Psoas muscle (tissue), 7 donors: ENCODE data around the gene ZNF620. TPM values are rescaled to one million over a fixed set of nuclear protein-coding genes. Genes with fewer than 3 reads are reported as not detected.

Experiments used
- polyA plus RNA-seq, 3 donors: library from polyadenylated mRNA; stranded (reverse); fragments of 200-250 nt; gene quantifications; one replicate each; pipeline ENCODE4 v1.2.3, GENCODE V29; 2013
- total RNA-seq, 4 donors: library from RNA; stranded (reverse); fragmentation: NEBNext Ultra II Directional in 2 of 4; extraction: Animal tissue kit (Norgen Biotek cat#: 25700) in 2 of 4; gene quantifications; one replicate each; pipeline versions ENCODE4 v1.2.1 to v1.2.4, GENCODE V29; 2021 to 2023
- donor health status: healthy with polysubstance abuse.
- donor health status: DM: no; HTN: no; CAD: no; lungs with moderate emphysema.
- donor health status: Bipolar disorder and iron deficiency.
- donor health status: healthy.
- donor health status: DM: no; HTN: no; CAD: no.
- donor health status: DM: no; HTN: no; CAD: no.
- donor health status: DM: yes; HTN: yes; CAD: no.

The ZNF620 gene
- total and polyA plus RNA-seq, 7 donors = 1.1 to 2.6 (median 2.0) TPM

Other genes starting within 250 kb of the ZNF620 start
- 10 to 100 TPM; 60.1 to 75.8 (median 66.8) TPM for gene EIF1B, start 196.3 kb upstream of the ZNF620 start, total RNA-seq
- 100 to 1,000 TPM in 2 of 3 donors, 10 to 100 TPM in 1; 86.1 to 205 (median 103) TPM for gene EIF1B, start 196.3 kb upstream of the ZNF620 start, polyA plus RNA-seq
- under 1 TPM; 0.27 to 0.54 (median 0.34) TPM for gene ENTPD3, start 118.9 kb upstream of the ZNF620 start, total RNA-seq
- under 1 TPM; 0.22 to 0.34 (median 0.27) TPM for gene ENTPD3, start 118.9 kb upstream of the ZNF620 start, polyA plus RNA-seq
- 1,000 to 10,000 TPM; 1,002 to 1,781 (median 1,436) TPM for gene RPL14, start 48.7 kb upstream of the ZNF620 start, total RNA-seq
- gene RPL14, start 48.7 kb upstream of the ZNF620 start, polyA plus RNA-seq = 1,000 to 10,000 TPM in 2 of 3 donors, 100 to 1,000 TPM in 1; 997 to 1,819 (median 1,123) TPM
- gene ZNF619, start 28.9 kb upstream of the ZNF620 start, total RNA-seq = 1 to 10 TPM; 3.2 to 4.9 (median 4.4) TPM
- 1 to 10 TPM in 2 of 3 donors, under 1 TPM in 1; 0.82 to 3.0 (median 1.6) TPM for gene ZNF619, start 28.9 kb upstream of the ZNF620 start, polyA plus RNA-seq
- 1 to 10 TPM; 8.8 to 9.8 (median 9.1) TPM for gene ZNF621, start 18.9 kb downstream of the ZNF620 start, total RNA-seq
- 1 to 10 TPM; 5.4 to 9.9 (median 7.6) TPM for gene ZNF621, start 18.9 kb downstream of the ZNF620 start, polyA plus RNA-seq